GM19043 (cell line): Measurements from ENCODE around the gene TBX2.

Source experiments
- ATAC-seq: cut with Tn5 transposase; IDR thresholded peaks from one replicate; pipeline ENCODE4 v1.9.1; 2021; ENCODE audit warnings: low read depth; ENCODE audit not compliant: unreplicated experiment

The TBX2 gene

DNA sequence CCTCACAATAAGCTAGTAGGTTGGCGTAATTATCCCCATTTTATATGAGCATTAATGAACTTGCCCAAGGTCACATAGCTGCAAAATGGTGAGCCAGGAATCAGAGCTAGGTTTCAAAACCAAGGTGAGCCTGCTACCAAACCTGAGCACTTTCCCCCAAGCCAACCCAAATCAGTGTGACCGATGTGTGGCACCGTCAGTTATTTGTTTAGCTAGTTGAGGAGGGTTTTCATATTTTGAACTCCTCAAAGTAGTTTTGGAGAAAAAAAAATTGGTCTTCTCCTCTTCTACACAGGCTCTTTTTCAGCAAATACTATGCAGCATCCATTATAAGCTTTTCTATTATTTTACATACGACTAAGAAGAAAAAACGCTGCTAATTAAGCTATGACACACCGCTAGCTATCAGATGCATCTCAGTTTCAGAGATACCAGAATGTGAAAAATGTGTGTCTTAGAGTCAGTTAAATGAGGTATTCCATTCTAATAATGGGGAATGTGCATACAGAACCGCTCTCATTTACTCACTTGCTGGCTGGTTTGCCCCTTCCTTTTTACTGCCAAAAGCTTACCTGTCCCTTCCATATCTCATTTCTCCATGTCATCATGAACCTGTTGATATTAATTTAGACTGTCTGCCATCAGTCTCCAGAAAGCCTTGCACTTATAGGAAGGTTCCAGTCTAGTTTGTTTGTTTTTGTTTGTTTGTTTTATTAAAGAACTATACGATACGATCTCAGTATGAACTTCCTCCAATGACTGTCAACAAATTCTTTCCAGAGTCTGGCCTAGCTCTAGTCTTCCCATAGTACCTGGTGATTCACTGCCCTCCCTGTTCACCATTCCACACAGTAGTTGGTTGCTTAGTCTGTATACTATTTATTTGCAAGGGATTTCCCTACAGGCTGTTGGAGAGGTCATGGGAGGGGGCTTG lies 50.3 kb downstream of the TBX2 start:
- ATAC-seq, result no peak

DNA sequence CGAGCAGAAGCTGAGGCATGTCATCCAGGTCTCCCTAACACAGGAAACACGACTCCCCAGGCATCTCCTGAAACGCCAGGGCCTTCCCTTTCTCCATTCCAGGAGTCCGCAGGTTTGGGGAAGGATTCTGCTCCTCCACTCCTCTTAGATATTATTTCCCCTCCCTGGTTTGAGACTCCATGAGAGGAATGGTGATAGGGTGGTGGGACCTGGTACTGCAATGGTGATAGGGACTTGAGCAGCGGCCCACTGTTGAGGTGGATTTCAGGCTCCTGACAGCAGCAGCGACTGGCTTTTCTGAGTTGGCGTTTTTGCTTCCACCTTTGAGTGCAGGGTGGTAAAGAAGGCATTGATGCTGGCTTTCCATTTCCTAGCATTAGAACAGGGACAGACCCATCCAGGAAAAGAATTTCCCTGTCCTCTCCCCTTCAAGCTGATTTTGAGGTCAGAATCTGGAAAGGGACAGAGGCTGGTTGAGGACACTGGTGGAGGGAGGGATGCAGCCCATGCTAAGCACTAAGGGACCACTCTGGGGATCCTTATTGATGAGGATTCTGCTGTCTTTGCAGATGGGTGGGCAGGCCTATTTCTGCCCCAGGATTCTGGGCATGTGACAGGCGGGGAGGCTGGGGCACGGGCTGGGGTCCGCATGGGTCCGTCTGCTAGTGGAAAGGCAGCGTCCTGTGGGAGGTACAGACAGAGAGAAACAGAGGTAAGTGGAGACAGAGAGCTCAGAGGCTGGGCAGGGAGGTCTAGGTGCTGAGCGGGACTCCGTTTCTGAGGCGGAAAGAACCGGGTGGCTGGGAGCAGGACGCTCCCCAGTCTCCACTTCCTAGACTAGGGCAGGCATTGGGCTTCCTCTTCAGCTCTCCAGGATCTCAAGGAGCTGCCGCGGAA lies 51.2 kb downstream of the TBX2 start:
- no peak for ATAC-seq

DNA sequence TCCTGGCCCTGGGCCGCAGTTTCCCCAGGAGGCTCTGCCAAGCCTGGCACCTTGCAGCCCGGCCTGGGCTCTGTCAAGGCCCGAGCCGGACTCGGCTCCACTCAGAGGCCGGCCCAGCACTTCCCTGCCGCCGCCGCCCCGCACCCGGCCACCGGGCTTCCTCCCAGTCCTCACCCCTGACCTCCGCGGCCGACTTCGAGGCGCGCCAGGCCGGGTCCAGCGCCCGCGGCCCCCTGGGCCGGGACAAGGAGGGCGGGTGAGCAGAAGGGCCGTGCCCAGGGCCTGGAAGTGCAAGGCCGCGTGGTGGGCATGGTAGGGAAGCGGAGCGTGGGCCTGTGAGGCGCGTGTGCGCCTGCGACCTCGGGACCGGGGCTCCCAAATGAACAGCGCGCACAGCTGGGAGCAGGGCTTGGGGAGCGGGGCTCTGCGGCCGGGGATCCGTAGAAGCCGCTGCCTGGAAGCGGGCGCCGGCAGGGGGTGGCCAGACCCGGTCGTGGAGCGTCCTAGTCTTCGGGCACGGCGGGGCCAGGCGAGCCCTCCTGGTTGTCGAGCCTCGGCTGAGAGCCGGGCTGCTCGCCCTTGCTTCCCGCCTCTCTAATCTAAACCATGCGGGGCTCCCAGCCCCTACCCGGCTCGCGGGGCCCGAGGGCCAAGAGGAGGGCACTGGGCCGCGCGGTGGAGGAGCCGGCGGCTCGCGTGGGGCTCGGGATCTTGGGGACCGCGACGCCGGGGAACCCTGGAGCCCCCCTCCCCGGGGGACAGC lies 52.1 kb downstream of the TBX2 start:
- ATAC-seq, result no peak

DNA sequence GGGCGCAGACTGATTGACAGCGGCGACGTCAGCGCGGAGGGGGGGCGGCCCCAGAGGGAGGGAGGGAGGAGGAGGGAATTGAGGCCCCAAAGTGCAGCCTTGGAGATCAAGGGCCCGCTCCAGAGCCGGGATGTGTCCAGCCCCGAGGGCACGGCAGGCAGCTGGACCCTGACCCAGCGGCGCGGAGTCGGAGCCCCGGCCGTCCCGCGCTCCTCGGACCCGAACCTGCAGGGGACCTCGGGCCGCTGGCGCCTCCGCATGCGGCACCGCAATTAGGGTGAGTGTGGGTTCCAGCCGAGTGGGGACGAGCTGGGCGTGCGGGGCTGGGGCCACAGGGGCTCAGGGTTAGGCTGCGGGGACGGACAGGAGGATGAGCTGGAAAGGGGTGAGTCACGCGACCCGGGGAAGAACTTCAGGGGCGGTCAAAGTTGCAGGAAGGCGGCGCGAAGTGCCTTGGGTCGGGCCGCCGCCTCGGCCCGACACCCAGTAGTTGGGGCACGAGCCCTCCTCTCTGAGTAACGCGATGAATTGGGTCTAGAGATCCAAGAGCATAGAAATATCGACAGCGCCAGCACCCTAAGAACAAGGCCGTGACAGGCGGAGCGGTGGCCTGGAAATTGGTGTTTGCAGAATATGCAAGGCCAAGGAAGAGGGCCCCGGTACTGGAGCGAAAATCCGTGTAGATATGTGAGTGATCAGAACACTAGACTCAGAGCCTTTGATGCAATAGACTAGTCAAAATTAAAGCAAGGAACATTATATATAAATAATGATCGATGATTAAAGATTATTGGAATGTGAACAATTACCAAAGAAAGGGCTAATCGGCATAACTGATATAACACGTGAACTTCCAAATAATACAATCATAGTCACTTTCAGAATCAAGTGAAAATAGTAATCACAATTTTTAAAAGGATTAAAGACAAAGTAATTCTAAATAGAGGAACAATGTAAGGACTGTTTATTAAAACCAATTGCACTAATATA lies 53.0 kb downstream of the TBX2 start, which contains the start of gene TBX4:
Gene TBX4 (plus strand): TSS at position 122 of the 990 bp plus-strand sequence. CDS start 4,069 bp downstream, outside the sequence.
- ATAC-seq, result no peak

DNA sequence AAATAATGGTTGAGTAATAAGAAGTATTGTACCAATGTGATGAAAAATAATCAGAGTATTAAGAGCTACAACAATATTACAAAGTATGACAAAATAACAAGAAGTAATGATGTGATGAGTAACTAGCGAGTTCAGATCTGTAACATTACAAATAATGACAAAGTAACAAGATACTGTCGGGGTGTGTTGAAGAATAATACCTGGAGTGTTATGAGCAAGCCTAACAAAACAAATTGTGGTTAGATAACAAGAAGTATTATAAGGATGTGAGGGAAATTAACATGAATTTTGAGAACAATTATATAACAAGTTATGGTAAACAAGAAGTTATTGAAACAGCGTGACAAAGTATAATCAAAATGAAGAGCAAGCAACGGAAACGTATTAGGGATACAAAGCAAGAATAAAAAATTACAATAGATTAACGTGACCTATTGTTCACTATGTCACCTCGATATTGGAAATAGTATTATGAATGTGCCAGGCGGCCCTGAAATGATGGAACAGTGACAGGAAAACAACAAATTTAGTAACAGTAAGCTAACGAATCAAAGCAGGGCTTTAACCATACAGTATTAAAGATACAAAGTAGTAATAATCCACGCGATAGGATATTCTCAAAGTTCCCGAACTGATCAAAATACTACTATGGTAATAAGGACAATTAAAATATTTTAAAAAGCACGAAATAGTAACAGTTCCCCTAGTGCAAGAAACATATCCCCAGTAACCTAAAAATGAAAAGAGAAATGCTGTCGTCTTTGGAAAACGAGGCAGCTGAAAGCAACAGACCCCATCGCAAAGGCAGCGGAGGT lies 54.1 kb downstream of the TBX2 start:
- ATAC-seq, result no peak

DNA sequence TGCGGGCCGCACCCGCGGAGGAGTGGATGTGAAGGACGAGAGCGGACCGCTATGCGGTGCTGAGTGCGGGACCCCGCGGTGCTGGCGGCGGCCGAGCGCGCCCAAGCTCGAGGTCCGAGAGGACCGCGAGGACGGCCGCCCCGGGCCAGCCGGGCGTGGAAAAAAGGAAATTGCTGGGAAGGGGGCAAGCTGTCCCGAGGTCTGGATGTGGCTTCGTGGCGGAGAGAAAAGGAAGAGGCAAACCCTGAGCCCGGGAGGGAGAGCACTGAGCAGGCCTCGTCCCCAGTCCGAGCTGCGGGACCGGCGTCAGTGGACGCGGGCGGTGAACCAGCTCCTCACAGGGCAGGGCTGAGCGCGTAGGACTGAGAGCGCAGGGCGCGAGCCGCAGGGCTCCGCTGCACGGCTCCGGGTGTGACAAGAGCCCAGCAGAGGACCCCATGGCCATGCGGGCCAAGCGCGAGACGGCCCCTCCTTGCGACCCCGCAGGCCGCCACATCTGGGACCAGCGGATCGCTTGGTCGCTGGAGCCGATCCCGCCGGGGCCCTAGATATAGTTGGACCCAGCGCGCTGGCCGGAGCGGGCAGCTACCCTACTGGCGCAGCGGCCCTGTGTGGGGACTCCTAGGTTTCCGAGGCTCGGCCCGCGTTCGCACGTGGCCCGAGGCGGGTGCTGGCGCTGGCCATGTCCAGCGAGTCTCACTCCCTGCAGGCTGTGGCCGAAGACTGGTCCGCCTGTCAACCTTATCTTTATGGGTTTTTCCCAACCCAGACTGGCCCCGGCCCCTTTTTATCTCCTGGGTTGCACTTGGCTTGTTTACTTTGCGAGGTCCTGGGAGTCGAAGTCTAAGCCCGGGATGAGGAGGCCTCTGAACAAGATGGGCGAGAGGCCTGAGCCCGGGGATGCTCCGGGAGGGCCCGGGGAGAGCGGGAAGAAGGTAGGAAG lies 55.0 kb downstream of the TBX2 start:
- no peak for ATAC-seq

DNA sequence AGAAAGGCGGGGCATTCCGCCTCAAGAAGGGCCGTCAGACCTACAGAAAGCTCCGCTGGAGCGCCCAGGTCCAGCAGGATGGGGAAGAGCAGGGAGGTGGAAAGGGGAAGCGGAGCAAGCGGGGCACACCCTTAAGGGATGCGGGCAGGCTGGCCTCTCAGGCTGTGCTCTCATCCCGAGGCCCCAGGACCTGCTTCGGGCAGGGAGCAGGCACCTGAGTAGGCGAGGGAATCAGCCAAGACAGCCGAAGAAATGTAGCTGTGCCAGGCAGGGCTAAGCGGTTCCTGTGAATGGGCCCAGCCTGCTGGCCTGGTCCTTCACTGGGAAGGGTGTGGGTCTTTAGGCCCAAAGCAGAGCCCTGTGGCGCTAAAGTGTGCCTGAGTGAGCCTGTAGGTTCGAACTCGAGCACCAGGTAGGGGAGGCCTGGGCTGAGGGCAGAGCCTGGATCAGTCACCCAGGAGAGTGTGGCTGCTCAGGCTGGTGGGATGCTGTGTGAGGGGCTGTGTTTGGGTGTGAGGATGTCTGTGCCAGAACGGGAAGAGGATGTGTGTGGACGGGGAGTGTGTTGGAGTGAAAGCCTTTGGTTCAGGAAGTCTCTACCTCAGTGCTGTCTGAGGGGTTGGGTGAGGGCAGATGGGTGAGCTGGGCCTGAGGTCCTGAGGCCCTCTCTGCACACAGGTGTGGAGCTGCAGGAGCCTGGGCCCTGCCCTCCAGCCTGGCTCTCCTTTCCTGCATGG lies 55.8 kb downstream of the TBX2 start:
- ATAC-seq, result no peak

DNA sequence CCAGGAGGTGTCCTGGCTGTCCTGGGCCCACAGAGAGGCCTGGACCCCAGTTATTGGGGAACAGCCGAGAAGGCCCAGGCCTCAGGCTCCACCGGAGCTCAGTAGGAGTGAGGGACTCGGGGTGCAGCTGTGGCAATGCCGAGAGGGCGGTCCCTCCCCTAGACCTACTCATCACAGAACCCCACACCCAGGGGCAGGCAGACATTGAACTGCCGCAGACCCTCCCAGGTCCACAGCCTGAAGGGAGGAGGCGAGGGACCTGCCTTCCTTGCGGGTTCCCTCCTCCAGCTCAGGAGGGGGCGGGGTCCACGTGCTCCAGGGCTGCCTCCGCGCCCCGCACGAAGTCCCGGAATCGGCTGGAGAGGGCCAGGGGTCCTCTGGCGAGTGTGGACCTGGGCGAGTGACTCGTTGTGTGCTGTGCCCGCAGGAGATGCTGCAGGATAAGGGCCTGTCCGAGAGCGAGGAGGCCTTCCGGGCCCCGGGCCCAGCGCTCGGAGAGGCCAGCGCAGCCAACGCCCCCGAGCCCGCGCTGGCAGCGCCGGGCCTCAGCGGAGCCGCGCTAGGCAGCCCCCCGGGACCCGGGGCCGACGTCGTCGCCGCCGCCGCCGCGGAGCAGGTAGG lies 56.5 kb downstream of the TBX2 start:
- no peak for ATAC-seq

DNA sequence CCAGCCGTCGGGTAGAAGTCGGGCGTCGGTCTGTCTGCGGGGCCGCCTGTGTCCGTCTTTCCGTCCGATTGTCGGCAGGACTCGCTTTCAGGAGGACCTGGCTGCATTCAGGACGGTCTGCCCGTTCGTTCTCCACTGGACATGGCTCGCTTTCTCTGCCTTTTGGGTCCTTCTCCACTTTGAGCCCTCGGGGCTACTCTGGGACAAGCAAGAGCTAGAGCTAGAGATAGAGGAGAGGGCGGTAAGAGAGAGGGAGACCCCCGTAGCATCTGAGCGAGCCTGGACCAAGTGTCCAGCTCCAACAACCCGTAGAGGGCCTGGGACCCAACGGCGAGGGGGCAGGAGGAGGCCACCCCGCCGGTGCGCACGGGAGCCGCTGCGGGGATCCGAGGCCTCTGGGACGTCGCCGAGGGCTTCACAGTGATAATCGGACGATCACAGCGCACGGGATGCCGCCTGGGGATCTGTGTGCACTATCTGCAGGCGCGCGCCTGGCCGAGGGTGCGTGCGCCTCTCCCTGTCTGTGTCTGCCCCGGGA lies 57.1 kb downstream of the TBX2 start:
- no peak for ATAC-seq

DNA sequence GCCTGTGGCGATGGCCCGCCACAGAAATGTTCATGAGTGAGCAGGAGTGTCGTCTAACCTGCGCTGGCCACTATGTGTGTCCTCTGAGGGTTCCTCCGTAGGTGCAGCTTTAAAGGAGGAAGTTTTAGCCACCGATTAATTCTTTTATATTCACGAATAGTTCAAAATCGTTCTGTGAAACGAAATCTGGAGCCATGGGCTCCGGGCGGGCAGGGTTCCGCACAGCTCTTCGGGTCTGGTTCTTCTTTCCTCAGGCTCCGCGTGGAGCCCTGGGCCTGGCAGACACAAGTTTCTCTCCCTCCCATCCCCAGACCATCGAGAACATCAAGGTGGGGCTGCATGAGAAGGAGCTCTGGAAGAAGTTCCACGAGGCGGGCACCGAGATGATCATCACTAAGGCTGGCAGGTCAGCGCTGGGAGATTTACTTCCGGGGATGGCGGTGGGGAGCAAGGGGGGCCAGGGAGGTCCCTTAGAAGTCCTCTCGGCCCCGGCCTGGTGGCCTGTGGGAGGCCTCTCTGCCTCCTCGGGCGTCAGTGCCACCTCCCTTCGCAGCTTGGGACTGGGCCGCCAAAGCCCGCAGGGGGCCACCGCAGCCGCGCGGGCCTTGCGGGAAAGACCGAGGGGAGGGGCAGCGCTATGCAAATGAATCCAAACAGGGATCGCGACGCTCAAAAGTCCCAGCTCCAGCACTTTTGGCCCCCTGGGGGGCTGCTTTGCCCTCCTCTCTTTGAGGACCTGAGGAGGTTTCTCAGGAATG lies 57.8 kb downstream of the TBX2 start:
- no peak for ATAC-seq

DNA sequence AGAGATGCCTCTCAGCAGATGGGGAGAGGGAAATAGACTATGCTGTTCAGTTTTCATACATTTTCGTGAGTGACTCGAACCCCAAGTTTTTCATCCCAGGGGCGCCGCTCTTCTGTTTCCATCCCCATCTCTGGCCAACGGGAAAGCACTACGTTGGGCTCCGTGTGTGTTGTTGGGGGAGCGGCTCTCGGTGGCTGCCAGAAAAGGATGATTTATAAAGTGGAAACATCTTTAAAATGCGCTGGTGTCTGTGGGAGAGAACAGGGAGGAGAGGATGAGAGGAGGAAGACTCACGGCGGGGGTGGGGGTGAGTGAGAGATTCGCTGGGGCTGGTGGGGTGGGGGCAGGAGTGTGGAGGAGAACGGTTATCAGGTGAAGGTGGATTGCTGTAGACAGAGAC lies 58.4 kb downstream of the TBX2 start:
- no peak for ATAC-seq

DNA sequence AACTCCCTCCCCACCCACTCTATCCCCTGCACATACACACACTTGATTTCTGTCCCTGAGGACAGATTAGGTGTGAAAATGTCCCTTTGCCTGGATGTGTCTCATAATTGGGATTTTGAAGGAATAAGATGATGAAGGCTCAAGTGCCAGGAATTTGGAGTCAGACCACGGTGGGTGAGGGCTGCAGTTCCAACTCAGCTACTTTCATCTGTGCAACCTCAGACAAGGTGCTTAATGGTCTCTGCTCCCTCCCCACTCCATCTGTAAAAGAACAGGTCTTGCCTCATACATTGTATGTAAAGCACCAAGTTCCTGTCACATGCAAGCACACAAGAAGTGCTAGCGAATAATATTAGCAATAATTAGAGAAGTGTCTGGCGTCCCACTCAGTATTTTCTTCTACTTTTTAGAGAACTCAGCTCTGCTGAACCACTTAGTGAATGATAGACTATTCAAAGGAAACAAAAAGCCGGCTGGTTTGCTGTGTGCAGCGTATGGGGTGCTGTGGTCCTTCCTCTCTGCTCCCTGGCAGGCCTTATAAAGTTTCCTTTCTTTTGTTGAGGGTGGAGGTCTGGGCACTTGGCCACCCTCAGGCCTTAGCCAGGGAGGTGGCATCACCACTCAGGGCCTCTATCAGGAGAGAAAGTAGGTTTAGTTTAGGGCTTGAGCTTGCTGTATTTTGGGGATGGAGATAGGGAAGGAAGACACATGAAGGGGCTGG lies 58.9 kb downstream of the TBX2 start:
- ATAC-seq, result no peak
